D721Med (cell line): ENCODE results near the gene AK1.
"Not testable (repeated sequence)": the region's sequence is repeated elsewhere in the genome, so short reads cannot be mapped to it uniquely, and the experiment has no call there.

Source experiments
- DNase-seq: peaks from one replicate; pipeline ENCODE4 v3.0.0; 2011; ENCODE audit warnings: low spot score; ENCODE audit not compliant: insufficient read length
- FAIRE-seq: peaks from 2 replicates; lab custom pipeline; 2011; peaks lifted over from hg19 to GRCh38; lab: Jason Lieb, UNC
- TF ChIP-seq, protein P1 (sequence below): IDR thresholded peaks from 2 replicates; pipeline ENCODE4 v1.5.1; 2012; ENCODE audit warnings: mild to moderate bottlenecking, control low read depth; ENCODE audit not compliant: insufficient read depth; ENCODE audit errors: missing control alignments

Gene AK1

DNA sequence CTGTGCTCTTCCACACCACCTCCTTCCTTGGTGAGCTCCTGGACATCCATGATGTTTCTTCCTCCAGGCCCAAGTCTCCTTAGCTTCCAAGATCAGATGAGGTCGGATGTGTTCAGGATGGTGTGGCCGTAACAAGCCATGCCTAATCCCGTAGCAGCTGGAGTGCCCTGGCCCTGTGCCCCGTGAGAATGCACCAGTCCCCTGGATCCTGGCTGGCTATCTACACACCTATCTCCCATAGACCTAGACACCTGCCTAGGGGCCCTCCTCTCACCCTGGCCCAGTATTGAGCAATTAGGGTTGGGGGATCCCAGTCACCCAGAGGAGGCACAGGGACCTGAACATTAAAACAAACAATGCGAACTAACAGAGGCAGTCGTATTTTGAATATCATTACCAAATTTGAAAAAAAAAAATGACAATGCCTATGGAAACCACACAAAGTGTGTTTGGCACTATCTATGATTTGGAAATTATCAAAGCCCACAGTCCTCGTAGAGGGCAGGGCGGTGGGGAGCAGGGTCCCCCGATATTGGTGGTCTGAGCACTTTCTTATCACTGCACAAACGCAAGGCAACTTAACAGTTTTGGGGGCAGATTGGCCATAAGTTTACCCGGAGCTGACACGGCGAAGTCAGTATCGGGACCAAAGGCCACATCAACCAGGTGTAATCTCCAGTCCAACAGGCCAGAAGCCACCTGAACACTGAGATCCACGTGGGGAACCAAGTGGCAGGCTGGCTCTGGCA, 36.2 kb downstream of the AK1 start:
- TF ChIP-seq, protein P1, sequence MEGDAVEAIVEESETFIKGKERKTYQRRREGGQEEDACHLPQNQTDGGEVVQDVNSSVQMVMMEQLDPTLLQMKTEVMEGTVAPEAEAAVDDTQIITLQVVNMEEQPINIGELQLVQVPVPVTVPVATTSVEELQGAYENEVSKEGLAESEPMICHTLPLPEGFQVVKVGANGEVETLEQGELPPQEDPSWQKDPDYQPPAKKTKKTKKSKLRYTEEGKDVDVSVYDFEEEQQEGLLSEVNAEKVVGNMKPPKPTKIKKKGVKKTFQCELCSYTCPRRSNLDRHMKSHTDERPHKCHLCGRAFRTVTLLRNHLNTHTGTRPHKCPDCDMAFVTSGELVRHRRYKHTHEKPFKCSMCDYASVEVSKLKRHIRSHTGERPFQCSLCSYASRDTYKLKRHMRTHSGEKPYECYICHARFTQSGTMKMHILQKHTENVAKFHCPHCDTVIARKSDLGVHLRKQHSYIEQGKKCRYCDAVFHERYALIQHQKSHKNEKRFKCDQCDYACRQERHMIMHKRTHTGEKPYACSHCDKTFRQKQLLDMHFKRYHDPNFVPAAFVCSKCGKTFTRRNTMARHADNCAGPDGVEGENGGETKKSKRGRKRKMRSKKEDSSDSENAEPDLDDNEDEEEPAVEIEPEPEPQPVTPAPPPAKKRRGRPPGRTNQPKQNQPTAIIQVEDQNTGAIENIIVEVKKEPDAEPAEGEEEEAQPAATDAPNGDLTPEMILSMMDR: no peak
- DNase-seq: no peak
- FAIRE-seq: no peak

DNA sequence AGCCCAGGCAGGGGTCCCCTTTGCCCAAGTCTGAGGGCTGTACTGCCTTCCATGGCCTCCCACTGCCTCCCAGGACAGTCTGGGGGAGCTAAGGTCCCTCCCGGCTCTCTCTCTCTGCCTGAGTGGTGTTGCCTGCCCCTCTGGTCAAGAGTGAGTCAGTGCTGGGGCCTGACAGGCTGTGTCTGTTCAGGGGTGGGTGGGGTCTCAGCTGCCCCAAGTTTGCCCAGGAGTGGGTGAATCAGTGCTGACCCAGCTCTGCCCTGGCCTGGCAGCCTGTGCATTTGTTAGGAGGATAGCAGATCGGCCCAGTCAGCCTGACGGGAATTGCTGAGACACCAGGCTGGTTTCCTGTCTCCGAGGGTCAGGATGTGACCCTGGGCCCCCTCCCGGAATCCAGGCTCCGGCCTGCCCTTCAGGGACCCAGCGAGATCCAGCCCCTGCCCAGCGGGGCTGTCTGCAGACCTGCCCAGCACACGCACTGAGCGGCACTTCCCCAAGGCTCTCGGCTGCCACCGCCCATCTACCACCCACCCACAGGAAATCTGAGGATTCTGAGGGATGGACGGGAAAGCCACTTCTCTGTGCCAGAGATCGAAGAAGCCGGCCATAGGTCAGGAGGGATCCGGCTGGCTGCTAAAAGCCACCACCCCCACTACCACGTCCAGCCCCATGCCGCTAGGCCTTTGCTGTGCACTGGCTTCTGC, 38.9 kb downstream of the AK1 start:
- FAIRE-seq: no peak
- TF ChIP-seq, protein P1: no peak
- DNase-seq: no peak

DNA sequence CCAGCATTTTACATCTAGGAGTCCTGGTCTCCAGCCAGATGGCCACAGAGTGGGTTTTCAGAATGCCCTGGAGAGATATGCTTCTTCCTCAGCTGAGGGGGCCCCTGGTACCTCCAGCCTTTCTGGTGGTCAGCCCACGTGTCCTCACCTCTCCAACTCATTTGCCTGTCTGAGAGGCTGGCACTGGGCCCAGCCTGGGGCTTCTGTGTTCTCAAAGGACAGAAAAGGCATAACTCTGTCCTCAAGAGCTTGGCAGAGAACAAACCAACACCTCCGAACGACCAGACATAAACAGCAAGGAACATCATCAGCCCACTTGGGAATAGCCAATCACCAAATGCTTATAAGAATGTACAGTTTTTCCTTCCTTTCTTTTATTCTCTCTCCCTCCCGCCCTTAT, 40.1 kb downstream of the AK1 start:
- FAIRE-seq (no peak), DNase-seq (no peak)
- TF ChIP-seq, protein P1: no peak

DNA sequence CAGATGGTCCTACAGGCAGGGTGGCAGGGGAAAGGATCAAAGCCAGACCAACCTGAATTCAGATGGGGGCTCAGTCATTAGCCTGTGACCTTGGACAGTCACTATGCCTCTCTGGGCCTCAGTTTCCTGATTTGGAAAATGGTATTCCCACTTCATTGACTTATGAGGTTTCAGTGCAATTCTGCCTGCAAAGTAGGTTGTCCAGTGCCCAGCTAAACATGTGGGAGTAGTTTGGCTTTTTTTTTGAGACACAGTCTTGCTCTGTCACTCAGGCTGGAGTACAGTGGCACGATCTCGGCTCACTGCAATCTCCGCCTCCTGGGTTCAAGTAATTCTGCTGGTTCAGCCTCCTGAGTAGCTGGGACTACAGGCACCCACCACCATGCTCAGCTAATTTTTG, 40.9 kb downstream of the AK1 start:
- FAIRE-seq, DNase-seq: not testable (repeated sequence)

DNA sequence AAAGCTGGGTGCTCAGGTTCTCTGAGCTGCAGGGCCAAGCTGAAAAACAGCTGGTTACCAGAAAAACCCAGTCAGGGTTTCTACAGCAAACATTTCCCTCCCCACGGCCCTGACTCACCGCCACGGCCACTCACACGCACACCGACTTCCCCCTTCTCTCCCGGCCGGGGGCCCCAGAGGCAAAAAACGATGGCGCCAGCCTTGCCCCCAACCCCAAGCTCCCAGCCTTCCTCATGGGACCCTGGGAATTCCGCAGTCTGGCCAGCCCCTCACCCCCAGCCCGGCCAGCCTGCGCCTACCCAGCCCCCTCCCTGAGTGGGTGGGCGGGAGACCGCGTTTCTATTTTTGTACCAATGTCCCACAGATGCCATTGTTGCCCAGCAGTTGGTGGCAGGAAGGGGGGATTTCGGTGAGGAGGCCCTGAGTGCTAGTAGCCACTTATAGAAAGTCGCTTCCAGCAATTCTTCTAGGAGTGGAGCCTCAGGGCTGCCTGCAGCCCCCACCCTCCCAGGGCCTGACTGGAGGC, 41.4 kb downstream of the AK1 start:
- FAIRE-seq (no peak), DNase-seq (no peak)
- TF ChIP-seq, protein P1: no peak

DNA sequence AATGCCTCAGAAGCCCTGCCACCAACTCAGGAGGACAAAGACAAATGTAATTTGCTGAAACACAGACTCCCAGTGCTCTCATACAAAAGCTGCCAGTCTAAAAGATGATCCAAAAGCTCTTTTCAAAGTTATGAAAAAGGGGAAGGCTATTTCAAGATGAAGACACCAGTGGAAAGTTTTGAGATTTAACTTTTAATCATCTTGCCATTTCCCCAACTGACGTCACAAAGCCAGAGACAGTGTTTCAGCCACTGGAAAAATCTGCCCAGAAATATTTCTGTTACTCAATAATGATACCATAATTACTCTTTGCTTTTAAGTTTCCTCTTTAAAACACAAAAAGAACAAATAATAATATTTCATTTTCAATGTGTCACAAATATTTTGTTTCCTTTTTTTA, 43.9 kb downstream of the AK1 start:
- DNase-seq: no peak
- no peak for FAIRE-seq
- TF ChIP-seq, protein P1: no peak

DNA sequence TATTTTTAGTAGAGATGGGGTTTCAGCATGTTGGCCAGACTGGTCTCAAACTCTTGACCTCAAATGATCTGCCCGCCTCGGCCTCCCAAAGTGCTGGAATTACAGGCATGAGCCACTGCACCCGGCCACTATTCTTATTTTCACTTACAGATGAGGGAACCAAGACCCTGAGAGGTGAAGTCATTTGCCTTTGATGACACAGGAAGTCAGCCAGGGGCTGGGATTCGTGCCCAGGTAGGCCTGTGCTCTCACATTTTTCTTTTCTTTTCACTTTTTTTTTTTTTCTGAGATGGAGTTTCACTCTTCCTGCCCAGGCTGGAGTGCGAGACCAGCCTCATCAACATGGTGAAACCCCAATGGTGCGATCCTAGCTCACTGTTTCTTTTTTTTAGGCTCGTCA, 45.2 kb downstream of the AK1 start:
- TF ChIP-seq, protein P1: no peak
- DNase-seq (no peak), FAIRE-seq (no peak)
